BJ (cell line): ENCODE results near the gene CAMK4. TPM values are rescaled to one million over a fixed set of nuclear protein-coding genes. Genes with fewer than 3 reads are reported as not detected.

ENCODE experiments used
- CTCF ChIA-PET: fragments of 350-600 bp; formaldehyde crosslinking; extraction: SDS; loops from one replicate; lab custom pipeline; 2021; ENCODE audit warnings: antibody characterized with exemption, inconsistent platforms; lab: Yijun Ruan, JAX
- POLR2A ChIA-PET: fragments of 300-600 bp; sonication (Branson Sonifier 250); formaldehyde crosslinking; extraction: SDS; loops from one replicate; lab custom pipeline; 2021; ENCODE audit warnings: antibody characterized with exemption; lab: Charles Lee
- DNase-seq: peaks from one replicate; pipeline ENCODE4 v3.0.0-alpha.2; 2011; ENCODE audit warnings: low read depth
- H3K27me3 ChIP-seq: 2 replicates; pipeline ENCODE4 v1.6.0; 2011; ENCODE audit warnings: low read length; ENCODE audit not compliant: control insufficient read depth, insufficient read depth
- H3K36me3 ChIP-seq: 2 replicates; pipeline ENCODE4 v1.5.1; 2011; ENCODE audit warnings: low read length; ENCODE audit not compliant: control insufficient read depth, insufficient read depth
- H3K4me3 ChIP-seq: 2 replicates; pipeline ENCODE4 v1.5.1; 2011; ENCODE audit warnings: low read depth, mild to moderate bottlenecking, control low read depth, low read length
- polyA plus RNA-seq: library from polyadenylated mRNA; depleted of rRNA; stranded (reverse); fragments of >200 nt; gene quantifications from 2 replicates; pipeline ENCODE4 v1.2.3, GENCODE V29; 2011
- TF ChIP-seq, protein P1 (sequence below): IDR thresholded peaks from 2 replicates; pipeline ENCODE4 v1.5.1; 2011; ENCODE audit warnings: low read depth, mild to moderate bottlenecking, control low read depth, inconsistent platforms, low read length, moderate library complexity; ENCODE audit not compliant: insufficient read depth

Gene CAMK4
- polyA plus RNA-seq, 1 experiment: 0.78 TPM

DNA sequence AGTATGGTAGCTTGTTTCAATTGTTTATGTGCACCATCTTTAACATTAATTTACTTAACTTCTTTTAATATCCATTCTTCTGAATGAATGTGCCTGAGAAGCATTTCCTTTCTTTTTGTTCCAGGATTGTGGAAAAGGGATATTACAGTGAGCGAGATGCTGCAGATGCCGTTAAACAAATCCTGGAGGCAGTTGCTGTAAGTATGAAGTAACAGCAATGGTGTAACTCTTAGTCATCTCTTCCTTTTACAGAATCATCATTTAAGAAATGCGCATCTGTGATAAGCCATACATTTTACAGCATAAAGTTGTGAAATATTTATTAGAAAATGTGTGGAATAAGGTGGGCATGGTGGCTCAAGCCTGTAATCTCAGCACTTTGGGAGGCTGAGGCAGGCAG is 170.4 kb downstream of the CAMK4 start:
- no peaks in the 10 kb centered on the region for H3K27me3 ChIP-seq
- no peaks in the 10 kb centered on the region for H3K36me3 ChIP-seq
- DNase-seq: peak; percentile 9
- TF ChIP-seq, protein P1, sequence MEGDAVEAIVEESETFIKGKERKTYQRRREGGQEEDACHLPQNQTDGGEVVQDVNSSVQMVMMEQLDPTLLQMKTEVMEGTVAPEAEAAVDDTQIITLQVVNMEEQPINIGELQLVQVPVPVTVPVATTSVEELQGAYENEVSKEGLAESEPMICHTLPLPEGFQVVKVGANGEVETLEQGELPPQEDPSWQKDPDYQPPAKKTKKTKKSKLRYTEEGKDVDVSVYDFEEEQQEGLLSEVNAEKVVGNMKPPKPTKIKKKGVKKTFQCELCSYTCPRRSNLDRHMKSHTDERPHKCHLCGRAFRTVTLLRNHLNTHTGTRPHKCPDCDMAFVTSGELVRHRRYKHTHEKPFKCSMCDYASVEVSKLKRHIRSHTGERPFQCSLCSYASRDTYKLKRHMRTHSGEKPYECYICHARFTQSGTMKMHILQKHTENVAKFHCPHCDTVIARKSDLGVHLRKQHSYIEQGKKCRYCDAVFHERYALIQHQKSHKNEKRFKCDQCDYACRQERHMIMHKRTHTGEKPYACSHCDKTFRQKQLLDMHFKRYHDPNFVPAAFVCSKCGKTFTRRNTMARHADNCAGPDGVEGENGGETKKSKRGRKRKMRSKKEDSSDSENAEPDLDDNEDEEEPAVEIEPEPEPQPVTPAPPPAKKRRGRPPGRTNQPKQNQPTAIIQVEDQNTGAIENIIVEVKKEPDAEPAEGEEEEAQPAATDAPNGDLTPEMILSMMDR: no peak
- ChIA-PET POLR2A (no interaction called here), CTCF (no interaction called here)
- no peak overlapping the region for H3K4me3 ChIP-seq

DNA sequence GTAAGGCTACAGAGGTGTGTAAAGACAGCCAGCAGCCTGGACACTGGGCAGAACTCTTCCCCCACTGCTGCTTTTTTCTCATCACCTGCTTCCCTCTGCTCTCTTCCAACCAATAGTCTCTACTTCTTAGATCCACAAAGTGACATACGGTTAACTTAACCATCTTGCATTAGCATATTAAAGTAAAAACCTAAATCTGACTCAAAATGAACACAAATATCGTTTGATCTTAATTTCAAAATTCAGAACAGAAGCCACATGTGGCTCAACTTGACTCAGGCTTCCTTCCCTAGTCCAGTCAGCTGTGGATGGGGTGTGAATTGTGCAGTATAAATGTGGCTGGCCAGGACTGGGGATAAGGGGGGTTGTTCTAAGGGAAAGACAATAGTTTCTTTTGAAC is 173.8 kb downstream of the CAMK4 start:
- POLR2A ChIA-PET: no interaction called here
- Histone ChIP-seq H3K36me3 (no peaks in the 10 kb centered on the region), H3K27me3 (no peaks in the 10 kb centered on the region), H3K4me3 (no peak overlapping the region)
- DNase-seq: no peak
- CTCF ChIA-PET: interaction anchor here (0.6 to 1.6 kb wide), 2 partner anchors 8 to 86 kb away, joined by 3 read pairs; no protein-coding TSS in a partner anchor
- TF ChIP-seq, protein P1: no peak

DNA sequence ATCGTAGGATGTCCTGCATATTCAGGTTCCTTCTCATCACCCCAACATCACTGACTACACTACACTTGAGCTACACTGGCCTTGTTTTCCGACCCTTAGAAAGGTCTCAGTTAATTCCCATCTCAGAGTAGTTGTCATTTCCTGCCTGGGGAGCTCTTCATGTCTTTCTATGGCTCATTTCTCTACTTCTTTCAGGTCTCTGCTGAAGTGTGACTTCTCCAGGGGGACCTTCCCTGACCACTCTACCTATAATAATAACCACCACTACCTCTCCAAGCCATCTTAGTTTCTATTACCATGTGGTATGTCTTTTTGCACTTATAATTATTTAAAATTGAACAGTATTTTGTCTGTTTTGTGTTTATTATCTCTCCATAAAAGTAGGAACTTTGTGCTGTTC is 174.9 kb downstream of the CAMK4 start:
- Histone ChIP-seq H3K4me3 (no peak overlapping the region), H3K36me3 (no peaks in the 10 kb centered on the region), H3K27me3 (no peaks in the 10 kb centered on the region)
- DNase-seq: no peak
- POLR2A ChIA-PET: no interaction called here
- TF ChIP-seq, protein P1: no peak
- CTCF ChIA-PET: interaction anchor here (1.6 kb wide), 1 partner anchor 9 kb away, joined by 3 read pairs; no protein-coding TSS in a partner anchor

DNA sequence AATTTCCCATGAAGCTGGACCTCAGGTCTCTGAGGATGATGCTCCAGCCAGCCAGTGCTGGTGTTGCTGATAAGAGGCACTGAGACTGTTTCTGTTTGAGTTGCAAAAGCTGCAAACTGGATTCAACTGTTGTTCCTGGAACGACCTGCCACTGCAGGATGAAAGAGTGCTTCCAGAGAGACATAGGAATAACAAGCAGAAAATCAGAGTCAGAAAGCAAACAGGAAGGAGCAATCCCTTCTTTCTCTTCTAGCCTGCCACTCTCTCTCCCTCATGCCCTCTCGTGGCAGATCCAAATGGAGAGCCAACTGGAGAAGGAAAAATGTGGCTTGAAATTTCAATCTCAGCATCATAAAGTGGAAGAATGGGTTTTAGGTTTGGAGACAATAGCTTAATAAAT is 177.7 kb downstream of the CAMK4 start:
- ChIA-PET POLR2A (interaction anchor here (0.6 kb wide), 1 partner anchor 1382 kb away, joined by 4 read pairs; no protein-coding TSS in a partner anchor), CTCF (interaction anchor here (0.6 kb wide), 1 partner anchor 451 kb away, joined by 3 read pairs; no protein-coding TSS in a partner anchor)
- Histone ChIP-seq H3K4me3 (no peak overlapping the region), H3K27me3 (no peaks in the 10 kb centered on the region), H3K36me3 (no peaks in the 10 kb centered on the region)
- DNase-seq: no peak
- TF ChIP-seq, protein P1: no peak

DNA sequence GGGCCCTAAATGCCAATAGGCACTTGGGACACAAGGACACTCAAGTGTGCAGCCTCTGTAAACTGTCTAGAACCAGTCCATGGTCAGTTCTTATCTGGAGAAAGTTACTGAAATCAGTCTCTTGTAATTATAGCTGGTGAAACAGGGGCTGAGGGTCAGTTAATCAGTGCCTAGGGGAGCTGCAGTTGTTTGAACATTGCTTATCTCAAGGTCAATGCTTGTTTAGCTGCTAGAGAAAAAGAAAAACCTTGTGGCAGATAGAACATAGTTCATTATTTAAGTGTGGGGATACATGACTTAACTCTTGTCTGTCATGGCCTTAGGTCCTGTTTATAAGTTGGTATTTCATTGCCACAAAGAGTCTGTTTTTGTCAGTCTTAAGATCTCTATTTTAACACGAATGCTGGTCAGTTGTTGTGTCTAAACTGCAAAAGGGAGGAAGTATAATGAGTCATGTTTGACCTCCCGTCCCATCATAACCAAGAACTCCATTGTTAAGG is 180.1 kb downstream of the CAMK4 start:
- no peaks in the 10 kb centered on the region for H3K27me3 ChIP-seq
- TF ChIP-seq, protein P1: no peak
- POLR2A ChIA-PET: no interaction called here
- H3K4me3 ChIP-seq: no peak overlapping the region
- no peak for DNase-seq
- no peaks in the 10 kb centered on the region for H3K36me3 ChIP-seq
- CTCF ChIA-PET: no interaction called here
